H9 (cell line): ENCODE data around the gene JARID2. TPM values are rescaled to one million over a fixed set of nuclear protein-coding genes. Genes with fewer than 3 reads are reported as not detected.

ENCODE experiments used
- DNase-seq: peaks from one replicate; pipeline ENCODE4 v3.0.0-alpha.2; 2017
- H2AFZ ChIP-seq: one replicate; pipeline ENCODE4 v1.6.1; 2013; ENCODE audit warnings: mild to moderate bottlenecking, low read length, control low read depth, moderate library complexity
- H2AK5ac ChIP-seq: 2 replicates; pipeline ENCODE4 v1.6.1; 2013; ENCODE audit warnings: low read length, control low read depth, mixed read lengths; ENCODE audit not compliant: insufficient read length
- H2BK120ac ChIP-seq: one replicate; pipeline ENCODE4 v1.6.1; 2013; ENCODE audit warnings: low read depth, mild to moderate bottlenecking, low read length, control low read depth, inconsistent platforms; ENCODE audit not compliant: poor library complexity, severe bottlenecking
- H2BK12ac ChIP-seq: 2 replicates; pipeline ENCODE4 v1.6.1; 2013; ENCODE audit warnings: low read length, control low read depth, mixed read lengths, low read depth; ENCODE audit not compliant: insufficient read length
- H2BK15ac ChIP-seq: 2 replicates; pipeline ENCODE4 v1.6.1; 2013; ENCODE audit warnings: low read depth, low read length, control low read depth
- H2BK20ac ChIP-seq: one replicate; pipeline ENCODE4 v1.6.1; 2013; ENCODE audit warnings: low read depth, mild to moderate bottlenecking, low read length, control low read depth, inconsistent platforms; ENCODE audit not compliant: poor library complexity, severe bottlenecking
- H2BK5ac ChIP-seq: 2 replicates; pipeline ENCODE4 v1.6.1; 2013; ENCODE audit warnings: low read length, control low read depth, mixed read lengths; ENCODE audit not compliant: insufficient read length
- H3K14ac ChIP-seq: 2 replicates; pipeline ENCODE4 v1.6.1; 2013; ENCODE audit warnings: low read length, control low read depth; ENCODE audit not compliant: insufficient read depth
- H3K18ac ChIP-seq: 2 replicates; pipeline ENCODE4 v1.6.1; 2013; ENCODE audit warnings: low read depth, mild to moderate bottlenecking, mixed read lengths, low read length, control low read depth; ENCODE audit not compliant: insufficient read length
- H3K23ac ChIP-seq: 2 replicates; pipeline ENCODE4 v1.6.1; 2013; ENCODE audit warnings: low read length, control low read depth, mixed read lengths, low read depth; ENCODE audit not compliant: insufficient read length
- H3K23me2 ChIP-seq: 2 replicates; pipeline ENCODE4 v1.6.1; 2013; ENCODE audit warnings: low read depth, mild to moderate bottlenecking, mixed read lengths, low read length, control low read depth; ENCODE audit not compliant: insufficient read length, poor library complexity, severe bottlenecking
- H3K27ac ChIP-seq: 2 replicates; pipeline ENCODE4 v1.5.1; 2013; ENCODE audit warnings: low read length, control low read depth, mixed read lengths, low read depth; ENCODE audit not compliant: insufficient read length
- H3K27me3 ChIP-seq: 2 replicates; pipeline ENCODE4 v1.6.1; 2013; ENCODE audit warnings: low read length, control low read depth, inconsistent platforms; ENCODE audit not compliant: insufficient read depth
- H3K4ac ChIP-seq: 2 replicates; pipeline ENCODE4 v1.6.1; 2013; ENCODE audit warnings: low read depth, mild to moderate bottlenecking, control low read depth, inconsistent platforms, low read length, moderate library complexity
- H3K4me1 ChIP-seq: 2 replicates; pipeline ENCODE4 v1.6.1; 2013; ENCODE audit warnings: low read length, control low read depth, inconsistent platforms; ENCODE audit not compliant: insufficient read depth
- H3K4me2 ChIP-seq: 2 replicates; pipeline ENCODE4 v1.6.1; 2013; ENCODE audit warnings: low read length, control low read depth, mixed read lengths; ENCODE audit not compliant: insufficient read length, insufficient read depth
- H3K56ac ChIP-seq: 2 replicates; pipeline ENCODE4 v1.6.1; 2013; ENCODE audit warnings: low read depth, mild to moderate bottlenecking, mixed read lengths, low read length, control low read depth; ENCODE audit not compliant: insufficient read length
- H3K79me1 ChIP-seq: 2 replicates; pipeline ENCODE4 v1.6.1; 2013; ENCODE audit warnings: low read depth, mild to moderate bottlenecking, moderate library complexity, low read length, control low read depth, inconsistent platforms; ENCODE audit not compliant: insufficient read depth, poor library complexity, severe bottlenecking
- H3K79me2 ChIP-seq: 2 replicates; pipeline ENCODE4 v1.6.1; 2013; ENCODE audit warnings: low read length, control low read depth, inconsistent platforms; ENCODE audit not compliant: insufficient read depth
- H3K9ac ChIP-seq: 2 replicates; pipeline ENCODE4 v1.6.1; 2013; ENCODE audit warnings: low read length, control low read depth, mixed read lengths; ENCODE audit not compliant: insufficient read length; ENCODE audit errors: extremely low read depth
- H3K9me3 ChIP-seq: one replicate; pipeline ENCODE4 v1.6.1; 2013; ENCODE audit warnings: low read depth, low read length, inconsistent platforms; ENCODE audit not compliant: control insufficient read depth
- H3T11ph ChIP-seq: one replicate; pipeline ENCODE4 v1.6.1; 2013; ENCODE audit warnings: mild to moderate bottlenecking, low read length, control low read depth, inconsistent platforms
- H4K20me1 ChIP-seq: one replicate; pipeline ENCODE4 v1.6.1; 2013; ENCODE audit not compliant: control insufficient read depth, insufficient read length, insufficient read depth
- H4K5ac ChIP-seq: 2 replicates; pipeline ENCODE4 v1.6.1; 2013; ENCODE audit warnings: low read depth, mild to moderate bottlenecking, mixed read lengths, low read length, control low read depth; ENCODE audit not compliant: insufficient read length
- H4K8ac ChIP-seq: replicated peaks from 2 replicates; pipeline ENCODE4 v1.6.1; 2013; ENCODE audit warnings: low read length, control low read depth, mixed read lengths, low read depth; ENCODE audit not compliant: insufficient read length
- H4K91ac ChIP-seq: 2 replicates; pipeline ENCODE4 v1.6.1; 2013; ENCODE audit warnings: low read depth, mild to moderate bottlenecking, moderate library complexity, mixed read lengths, low read length, control low read depth; ENCODE audit not compliant: insufficient read length
- H3K27ac Mint-ChIP-seq, 3 experiments: 2 replicates in 2 of 3; 3 replicates in 1 of 3; pipeline ENCODE4 v1.8.0; 2020 to 2021; ENCODE audit warnings: mixed read lengths in 3 of 3, mild to moderate bottlenecking in 1 of 3, moderate library complexity in 1 of 3
- H3K27me3 Mint-ChIP-seq: 2 replicates; pipeline ENCODE4 v1.8.0; 2021; ENCODE audit warnings: low read depth, mild to moderate bottlenecking, moderate library complexity, mixed read lengths
- H3K36me3 Mint-ChIP-seq, 3 experiments: 2 replicates in 2 of 3; 3 replicates in 1 of 3; pipeline ENCODE4 v1.8.0; 2020 to 2021; ENCODE audit warnings: low read depth in 3 of 3, mixed read lengths in 3 of 3; ENCODE audit not compliant: insufficient read depth in 1 of 3
- H3K4me1 Mint-ChIP-seq, 2 experiments: 2 replicates each; pipeline ENCODE4 v1.8.0; 2020; ENCODE audit warnings: mixed read lengths in 2 of 2
- H3K4me3 Mint-ChIP-seq, 2 experiments: 2 replicates in 1 of 2; 3 replicates in 1 of 2; pipeline ENCODE4 v1.8.0; 2020 to 2021; ENCODE audit warnings: mild to moderate bottlenecking in 2 of 2, mixed read lengths in 2 of 2, moderate library complexity in 1 of 2
- H3K9me3 Mint-ChIP-seq, 2 experiments: 2 replicates in 1 of 2; 3 replicates in 1 of 2; pipeline ENCODE4 v1.8.0; 2020; ENCODE audit warnings: mild to moderate bottlenecking in 2 of 2, mixed read lengths in 2 of 2, moderate library complexity in 1 of 2
- WGBS: extraction: QIAGEN DNeasy Blood & Tissue Kit; methylation state at CpG from one replicate; pipeline ENCODE4 v1.1.7; 2013; ENCODE audit warnings: missing lambda C conversion rate, low lambda C conversion rate, mixed read lengths; ENCODE audit not compliant: insufficient read length; ENCODE audit errors: extremely low coverage; 5-methylcytosine and 5-hydroxymethylcytosine counted together
- total RNA-seq: library from RNA; stranded (reverse); gene quantifications from 2 replicates; pipeline ENCODE4 v1.2.1, GENCODE V29; 2021
- TF ChIP-seq, protein P1 (sequence below): fragments of 200-600 bp; sonication (generic); conservative IDR thresholded peaks from 3 replicates; pipeline ENCODE4 v1.8.0; 2021; ENCODE audit warnings: antibody characterized with exemption, mild to moderate bottlenecking

The JARID2 gene
- total RNA-seq, 1 experiment from 2014 or later = 174 TPM

DNA sequence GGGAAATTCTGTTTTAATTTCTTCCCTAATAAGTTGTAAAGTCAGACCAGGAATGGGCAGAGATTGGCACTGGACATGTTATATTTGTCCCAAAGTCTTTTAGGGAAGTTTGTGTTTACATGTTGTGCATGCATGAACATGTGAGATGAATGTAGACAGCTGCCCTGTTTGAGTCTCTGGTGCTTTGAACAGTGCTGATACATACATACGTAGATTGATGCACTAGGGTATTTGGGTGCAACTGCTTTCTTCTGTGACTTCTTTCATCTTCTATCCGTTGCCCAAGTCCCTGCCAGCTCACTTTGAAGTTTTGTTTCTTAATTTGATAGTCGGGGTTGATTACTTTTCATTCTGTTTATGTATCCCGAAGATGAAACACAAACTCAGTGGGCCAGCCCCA lies 216.4 kb downstream of the JARID2 start:
- Mint-ChIP-seq H3K9me3 (no peaks in the 10 kb centered on the region), H3K27me3 (no peaks in the 10 kb centered on the region; the same call in 1 of the 2 replicates), H3K4me1 (peaks cover 58 to 64% of the 10 kb centered on the region in 2 experiments), H3K4me3 (no peak overlapping the region), H3K27ac (peak overlapping the region in 1 of 3 experiments; percentile 45; a peak in 1 of 7 replicates), H3K36me3 (peaks cover 16 to 30% (median 22%) of the 10 kb centered on the region in 3 experiments; a peak in 6 of 7 replicates)
- Histone ChIP-seq H3K79me1 (peaks cover 13% of the 10 kb centered on the region), H3T11ph (no peak overlapping the region), H3K79me2 (peaks cover 76% of the 10 kb centered on the region), H4K8ac (no peak overlapping the region), H2BK120ac (no peak overlapping the region), H3K27me3 (no peaks in the 10 kb centered on the region), H2AFZ (no peak overlapping the region), H3K4me2 (no peak overlapping the region), H3K4me1 (peaks cover 10% of the 10 kb centered on the region; the same call in 1 of the 2 replicates), H2AK5ac (no peak overlapping the region), H3K4ac (no peak overlapping the region), H3K23ac (no peak overlapping the region), H3K14ac (no peak overlapping the region), H2BK12ac (no peak overlapping the region), H2BK20ac (no peak overlapping the region), H2BK15ac (no peak overlapping the region), H3K9ac (no peak overlapping the region), H3K23me2 (no peaks in the 10 kb centered on the region), H3K56ac (no peak overlapping the region), H4K91ac (no peak overlapping the region), H4K20me1 (peaks cover 4% of the 10 kb centered on the region), H3K27ac (no peak overlapping the region), H4K5ac (no peak overlapping the region), H3K18ac (no peak overlapping the region), H2BK5ac (no peak overlapping the region), H3K9me3 (no peaks in the 10 kb centered on the region)
- TF ChIP-seq, protein P1, sequence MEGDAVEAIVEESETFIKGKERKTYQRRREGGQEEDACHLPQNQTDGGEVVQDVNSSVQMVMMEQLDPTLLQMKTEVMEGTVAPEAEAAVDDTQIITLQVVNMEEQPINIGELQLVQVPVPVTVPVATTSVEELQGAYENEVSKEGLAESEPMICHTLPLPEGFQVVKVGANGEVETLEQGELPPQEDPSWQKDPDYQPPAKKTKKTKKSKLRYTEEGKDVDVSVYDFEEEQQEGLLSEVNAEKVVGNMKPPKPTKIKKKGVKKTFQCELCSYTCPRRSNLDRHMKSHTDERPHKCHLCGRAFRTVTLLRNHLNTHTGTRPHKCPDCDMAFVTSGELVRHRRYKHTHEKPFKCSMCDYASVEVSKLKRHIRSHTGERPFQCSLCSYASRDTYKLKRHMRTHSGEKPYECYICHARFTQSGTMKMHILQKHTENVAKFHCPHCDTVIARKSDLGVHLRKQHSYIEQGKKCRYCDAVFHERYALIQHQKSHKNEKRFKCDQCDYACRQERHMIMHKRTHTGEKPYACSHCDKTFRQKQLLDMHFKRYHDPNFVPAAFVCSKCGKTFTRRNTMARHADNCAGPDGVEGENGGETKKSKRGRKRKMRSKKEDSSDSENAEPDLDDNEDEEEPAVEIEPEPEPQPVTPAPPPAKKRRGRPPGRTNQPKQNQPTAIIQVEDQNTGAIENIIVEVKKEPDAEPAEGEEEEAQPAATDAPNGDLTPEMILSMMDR = no peak
- WGBS = no CpG with 5 or more reads among the region's 4 CpGs
- DNase-seq = no peak
